HG03064 (cell line): ENCODE results near the gene ZBTB40.

Experiments
- ATAC-seq: cut with Tn5 transposase; IDR thresholded peaks from one replicate; pipeline ENCODE4 v1.9.1; 2021; ENCODE audit warnings: low read depth; ENCODE audit not compliant: unreplicated experiment

The ZBTB40 gene

DNA sequence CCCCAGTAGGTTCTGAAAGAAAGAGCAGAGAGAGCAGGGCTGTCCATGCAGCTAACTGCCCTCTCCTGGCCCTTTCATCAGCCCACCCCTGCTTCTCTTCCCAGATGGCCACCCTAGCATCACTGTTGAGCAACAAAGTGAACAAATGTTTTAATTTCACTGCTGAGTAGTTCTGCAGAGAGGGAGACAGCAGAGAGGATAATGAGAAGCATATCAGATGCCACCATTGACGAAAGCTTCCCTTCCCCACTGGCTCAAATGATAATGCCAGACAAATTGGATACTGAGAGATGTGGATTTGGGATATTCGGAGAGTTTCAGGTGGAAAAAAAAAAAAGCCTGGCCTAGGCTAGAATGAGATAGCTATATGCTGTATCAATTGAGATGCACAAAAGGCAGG, 46.8 kb downstream of the ZBTB40 start:
- no peak for ATAC-seq

DNA sequence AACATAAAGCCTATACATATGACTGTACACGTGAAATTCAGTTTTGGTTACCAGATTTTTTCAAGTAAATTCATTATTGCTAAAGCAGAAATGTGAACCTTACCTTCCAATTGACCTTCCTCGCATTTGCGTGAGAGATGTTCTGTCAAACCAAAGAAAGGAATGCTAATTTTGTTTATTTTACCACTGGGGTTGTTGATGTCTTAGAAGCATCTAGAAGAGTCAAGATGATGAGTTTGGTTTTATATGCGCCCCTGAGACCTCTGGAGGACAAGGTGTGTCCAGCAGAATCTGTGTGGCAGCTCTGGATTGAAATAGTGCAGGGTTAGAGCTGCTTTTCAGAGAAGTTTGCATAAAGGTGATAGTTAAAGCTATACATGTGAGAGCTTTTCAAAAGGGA, 48.4 kb downstream of the ZBTB40 start:
- no peak for ATAC-seq

GRCh38 chr1:22500471-22500870, 48.8 kb downstream of the ZBTB40 start:
- ATAC-seq, result no peak

- ATAC-seq, result no peak
Observed at GRCh38 chr1:22502202-22502601, 50.6 kb downstream of the ZBTB40 start.

DNA sequence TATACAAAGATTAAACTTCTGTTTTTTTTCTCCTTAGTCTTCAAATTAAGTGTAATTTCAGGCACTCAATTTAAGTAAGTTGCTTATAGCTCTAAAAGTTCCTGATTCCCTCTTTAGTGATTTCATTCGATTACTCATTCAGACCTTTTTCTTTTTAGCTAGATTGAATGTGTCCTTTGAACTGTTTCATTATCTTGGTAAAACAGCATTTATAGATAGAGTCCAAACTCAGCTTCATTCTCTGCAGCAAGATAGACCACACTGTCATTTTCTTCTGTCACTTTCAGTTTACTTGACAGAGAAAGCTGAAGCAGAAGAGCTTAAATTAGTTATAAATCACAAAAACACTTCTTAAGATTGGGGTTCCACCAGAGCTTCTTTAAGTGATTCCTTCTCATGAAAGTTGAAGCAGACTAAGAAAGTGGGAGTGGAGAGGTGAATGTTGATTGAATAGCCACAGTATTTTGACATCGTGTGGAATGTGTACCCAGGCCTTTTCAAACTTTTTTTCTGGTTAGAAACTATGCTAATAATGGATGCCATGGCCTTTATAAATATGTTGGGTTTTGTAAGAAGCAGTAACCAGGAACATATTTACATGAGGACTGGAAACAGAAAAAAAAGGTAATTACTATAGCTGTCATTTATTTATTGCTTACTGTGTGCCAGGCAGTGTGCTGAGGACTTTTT, 52.2 kb downstream of the ZBTB40 start:
- ATAC-seq, result no peak

DNA sequence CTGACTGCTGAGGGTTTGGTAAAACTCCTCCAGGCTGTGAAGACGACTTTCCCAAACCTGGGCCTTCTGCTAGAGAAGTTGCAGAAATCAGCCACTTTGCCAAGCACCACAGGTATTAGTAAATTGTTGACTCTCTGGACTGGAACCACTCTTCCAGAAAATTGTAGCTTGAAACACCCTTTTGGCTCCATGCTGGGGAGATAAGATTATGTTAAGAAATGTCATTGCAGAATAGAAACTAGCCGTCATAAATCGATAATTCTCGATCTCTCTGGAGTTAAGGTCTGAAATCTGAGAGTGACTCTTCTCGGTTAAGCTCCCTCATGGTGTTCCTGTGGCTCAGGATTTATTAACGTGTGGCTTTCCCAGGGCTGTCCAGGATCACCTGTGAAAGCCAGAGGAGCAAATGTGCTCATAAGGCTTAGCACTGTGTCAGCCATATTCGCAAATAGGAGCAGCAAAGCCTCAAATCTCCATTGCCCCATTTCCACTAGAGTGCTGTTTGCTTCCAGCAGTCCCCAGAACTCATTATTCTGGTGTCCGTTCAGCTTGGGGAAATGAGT, 54.6 kb downstream of the ZBTB40 start:
- ATAC-seq, result no peak

DNA sequence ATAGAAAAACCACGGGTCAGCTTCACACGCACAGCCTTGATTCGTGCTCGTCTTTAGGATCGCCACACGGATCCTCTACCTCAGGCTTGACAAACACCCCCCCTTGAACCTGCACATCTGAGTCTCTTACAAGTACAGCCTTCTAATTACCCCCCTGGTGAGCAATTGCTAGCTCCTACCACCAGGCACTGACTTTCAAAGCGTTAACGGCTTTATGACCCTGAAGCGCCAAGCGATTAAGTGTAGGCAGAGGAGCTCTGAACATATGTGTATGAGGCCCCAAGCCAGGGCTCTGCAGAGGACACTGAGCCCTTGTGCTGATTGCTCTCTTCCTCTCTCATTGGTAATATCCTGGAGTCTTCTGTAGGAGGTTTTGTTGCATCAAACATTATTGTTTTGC, 55.9 kb downstream of the ZBTB40 start:
- no peak for ATAC-seq

DNA sequence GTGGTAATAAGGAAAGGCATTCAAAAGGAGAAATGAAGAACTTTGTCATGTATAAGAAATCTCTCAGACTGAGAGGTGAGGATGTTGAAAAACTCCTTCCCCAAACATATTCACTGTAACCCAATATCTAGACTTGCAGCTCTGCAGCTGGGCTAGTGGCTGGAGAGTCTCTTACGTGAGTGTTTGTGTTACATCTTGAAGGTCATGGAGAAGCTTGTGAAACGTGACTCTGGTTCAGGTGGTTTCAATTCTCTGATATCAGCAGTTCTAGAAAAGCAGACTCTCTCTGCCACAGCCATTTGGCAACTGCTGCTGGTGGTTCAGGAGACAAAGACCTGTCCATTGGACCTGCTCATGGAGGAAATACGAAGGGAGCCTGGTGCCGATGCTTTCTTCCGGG, 56.7 kb downstream of the ZBTB40 start:
- ATAC-seq, result no peak

- ATAC-seq, result no peak
Observed at GRCh38 chr1:22508991-22509390, 57.3 kb downstream of the ZBTB40 start.

GRCh38 chr1:22509815-22510214, 58.2 kb downstream of the ZBTB40 start:
- ATAC-seq, result no peak

DNA sequence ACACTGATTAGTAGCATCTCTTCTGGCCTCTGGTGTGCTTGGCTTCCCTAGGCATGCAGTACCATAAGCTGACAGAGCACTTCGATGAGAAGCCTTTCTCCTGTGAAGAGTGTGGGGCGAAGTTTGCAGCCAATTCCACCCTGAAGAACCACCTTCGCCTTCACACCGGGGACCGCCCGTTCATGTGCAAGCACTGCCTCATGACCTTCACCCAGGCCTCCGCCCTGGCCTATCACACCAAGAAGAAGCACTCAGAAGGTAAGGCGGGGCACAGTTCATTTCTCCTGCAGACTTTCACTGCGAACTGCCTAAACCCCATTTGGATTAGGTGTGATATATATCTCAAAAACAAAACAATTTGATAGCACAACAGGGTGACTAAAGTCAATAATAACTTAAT, 61.2 kb downstream of the ZBTB40 start:
- no peak for ATAC-seq

GRCh38 chr1:22516906-22517571, 65.4 kb downstream of the ZBTB40 start:
- no peak for ATAC-seq

GRCh38 chr1:22517956-22518355, 66.3 kb downstream of the ZBTB40 start:
- ATAC-seq, result no peak

DNA sequence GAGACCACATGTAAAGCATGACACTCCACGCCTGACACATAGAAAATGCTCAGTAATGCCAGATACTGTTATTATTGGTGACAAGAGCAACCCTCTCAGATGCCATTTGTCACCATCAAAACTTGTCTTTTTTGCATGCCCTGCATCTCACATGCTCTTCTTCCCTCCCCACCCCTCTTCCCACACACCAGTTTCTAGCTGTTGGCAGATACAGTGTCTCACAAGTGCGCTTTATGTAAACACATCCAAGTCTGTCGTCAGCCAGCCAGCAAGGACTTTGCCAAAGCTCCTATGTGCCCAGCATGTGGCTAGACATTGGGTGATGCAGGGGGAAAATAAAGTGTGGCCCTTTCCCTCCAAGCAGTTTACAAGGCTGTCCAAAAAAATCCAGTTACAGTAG, 66.7 kb downstream of the ZBTB40 start:
- no peak for ATAC-seq

- ATAC-seq, result no peak
Observed at GRCh38 chr1:22520871-22521270, 69.2 kb downstream of the ZBTB40 start.

DNA sequence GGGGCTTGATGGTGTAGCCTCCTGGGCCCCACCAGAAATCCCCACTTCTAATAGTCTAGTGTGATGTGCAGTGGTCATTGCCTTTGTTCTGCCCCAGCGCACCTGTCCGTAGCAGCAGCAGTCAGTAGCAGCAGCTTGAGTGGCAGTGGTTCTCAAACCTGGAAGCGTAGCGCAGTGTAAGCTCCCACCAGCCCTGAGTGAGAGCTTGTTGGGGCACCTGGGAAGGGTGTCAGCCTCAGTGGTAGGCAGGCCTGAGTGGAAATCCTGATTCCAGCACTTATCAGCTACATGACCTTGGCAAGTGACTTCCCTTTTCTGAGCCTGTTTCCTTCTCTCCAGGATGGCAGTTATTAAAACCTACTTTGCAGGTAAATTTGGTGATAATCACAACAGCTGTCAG, 70.0 kb downstream of the ZBTB40 start:
- ATAC-seq, result no peak

DNA sequence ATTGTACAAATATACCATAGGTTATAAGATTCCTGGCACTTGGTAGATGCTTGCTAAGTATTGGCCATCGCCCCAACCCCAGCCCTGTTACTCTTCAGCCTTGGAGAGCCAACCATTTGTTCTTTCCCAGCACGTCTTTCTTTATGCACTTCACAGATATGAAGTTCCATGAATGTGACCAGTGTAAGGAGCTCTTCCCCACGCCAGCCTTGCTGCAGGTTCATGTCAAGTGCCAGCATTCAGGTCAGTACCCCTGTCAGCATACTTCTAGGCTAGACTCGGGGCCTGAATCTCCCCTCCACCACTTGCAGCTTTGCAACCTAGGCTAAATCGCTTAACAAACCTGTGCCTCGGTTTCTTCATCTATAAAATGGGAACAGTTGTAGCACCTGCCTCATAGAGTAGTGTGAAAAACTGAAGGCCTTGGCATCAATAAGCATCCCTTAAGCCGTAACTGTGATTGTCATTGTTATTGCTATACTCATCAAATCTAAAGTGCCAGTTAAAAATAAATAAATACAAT, 70.6 kb downstream of the ZBTB40 start:
- no peak for ATAC-seq

GRCh38 chr1:22524481-22524880, 72.8 kb downstream of the ZBTB40 start:
- ATAC-seq, result no peak

DNA sequence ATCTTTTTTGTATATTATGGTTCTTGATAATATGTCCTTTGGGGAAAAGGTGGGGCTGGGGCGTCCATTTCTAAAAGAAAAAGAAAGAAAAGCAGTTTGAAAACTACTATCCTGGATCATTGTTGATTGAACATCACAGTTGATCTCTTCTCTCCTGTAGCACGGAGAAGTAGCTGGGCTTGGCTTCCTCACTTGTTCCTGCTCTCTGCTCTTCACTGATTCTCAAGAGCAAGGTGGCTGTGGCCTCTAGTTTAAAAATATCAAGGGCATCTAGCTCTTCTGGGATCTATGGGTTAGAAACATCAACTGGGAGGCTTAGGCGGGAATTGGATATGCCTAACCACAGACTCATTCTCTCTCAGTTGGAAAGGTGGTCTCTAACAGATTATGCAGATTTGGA, 73.6 kb downstream of the ZBTB40 start:
- ATAC-seq, result no peak

- ATAC-seq, result no peak
Observed at GRCh38 chr1:22525646-22526045, 74.0 kb downstream of the ZBTB40 start.

- no peak for ATAC-seq
Observed at GRCh38 chr1:22526098-22526497, 74.4 kb downstream of the ZBTB40 start.

DNA sequence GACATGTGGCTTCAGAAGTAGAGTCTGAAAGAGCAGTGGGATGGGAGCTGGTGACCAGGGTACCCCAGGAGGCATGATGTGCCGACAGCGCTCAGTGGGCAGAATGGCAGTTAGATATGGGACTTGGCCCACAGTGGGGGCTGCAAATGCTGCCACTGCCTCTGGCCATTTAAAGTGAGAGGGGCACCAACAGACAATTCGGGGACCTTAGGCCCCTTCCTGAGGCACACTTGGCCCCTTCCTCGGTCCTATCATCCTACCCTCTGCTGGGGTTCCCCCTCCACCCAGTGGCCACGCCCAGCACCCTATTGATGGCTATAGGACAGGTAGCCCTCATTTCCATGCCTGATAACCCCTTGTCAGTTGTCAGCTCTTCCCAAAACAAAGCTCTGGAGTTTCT, 75.0 kb downstream of the ZBTB40 start:
- no peak for ATAC-seq
